GM18867 (cell line): ENCODE measurements around the gene TGM2.

ENCODE experiments used
- ATAC-seq: cut with Tn5 transposase; IDR thresholded peaks from one replicate; pipeline ENCODE4 v1.9.1; 2021; ENCODE audit warnings: mild to moderate bottlenecking, moderate library complexity; ENCODE audit not compliant: unreplicated experiment

TGM2 gene

DNA sequence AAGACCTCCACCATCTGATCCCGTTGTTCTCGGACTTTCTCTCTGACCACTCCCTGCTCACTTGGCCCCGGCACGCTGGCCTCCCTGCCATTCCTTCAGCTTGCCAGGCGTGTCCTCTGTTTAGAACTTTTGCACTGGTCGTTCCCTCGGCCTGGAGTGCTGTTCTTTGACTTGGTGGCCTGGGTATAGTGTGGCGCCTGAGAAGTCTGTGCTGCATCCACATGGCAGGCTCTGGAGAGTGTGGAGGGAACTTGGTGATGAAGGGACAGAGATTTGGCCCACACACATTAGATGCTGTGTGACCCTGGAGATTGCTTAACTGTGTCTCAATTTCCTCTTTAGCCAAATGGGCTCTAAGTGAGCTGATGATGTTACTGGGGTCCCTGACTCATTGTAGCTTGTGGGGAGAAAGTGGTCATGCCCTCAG, 13.0 kb upstream of the TGM2 start:
- no peak for ATAC-seq

DNA sequence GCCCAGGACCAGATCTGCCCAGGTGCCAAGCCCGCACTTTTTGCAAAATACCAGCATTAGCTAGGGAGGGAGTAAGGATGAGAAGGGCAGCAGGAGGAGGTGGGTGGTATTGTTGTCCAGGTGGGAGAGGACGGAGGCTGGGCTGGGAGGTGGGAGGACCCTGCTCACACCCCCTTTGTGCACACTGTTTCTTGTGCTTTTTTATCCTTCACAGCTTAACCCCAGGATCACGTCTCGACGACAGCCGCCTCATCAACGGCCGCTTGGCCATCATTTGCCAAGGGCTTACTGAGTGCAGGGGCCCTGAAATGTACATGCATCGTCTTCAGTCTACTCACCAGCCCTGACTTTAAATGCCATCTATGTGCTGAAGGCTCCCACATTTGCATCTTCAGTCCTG, 12.1 kb upstream of the TGM2 start:
- ATAC-seq: no peak

DNA sequence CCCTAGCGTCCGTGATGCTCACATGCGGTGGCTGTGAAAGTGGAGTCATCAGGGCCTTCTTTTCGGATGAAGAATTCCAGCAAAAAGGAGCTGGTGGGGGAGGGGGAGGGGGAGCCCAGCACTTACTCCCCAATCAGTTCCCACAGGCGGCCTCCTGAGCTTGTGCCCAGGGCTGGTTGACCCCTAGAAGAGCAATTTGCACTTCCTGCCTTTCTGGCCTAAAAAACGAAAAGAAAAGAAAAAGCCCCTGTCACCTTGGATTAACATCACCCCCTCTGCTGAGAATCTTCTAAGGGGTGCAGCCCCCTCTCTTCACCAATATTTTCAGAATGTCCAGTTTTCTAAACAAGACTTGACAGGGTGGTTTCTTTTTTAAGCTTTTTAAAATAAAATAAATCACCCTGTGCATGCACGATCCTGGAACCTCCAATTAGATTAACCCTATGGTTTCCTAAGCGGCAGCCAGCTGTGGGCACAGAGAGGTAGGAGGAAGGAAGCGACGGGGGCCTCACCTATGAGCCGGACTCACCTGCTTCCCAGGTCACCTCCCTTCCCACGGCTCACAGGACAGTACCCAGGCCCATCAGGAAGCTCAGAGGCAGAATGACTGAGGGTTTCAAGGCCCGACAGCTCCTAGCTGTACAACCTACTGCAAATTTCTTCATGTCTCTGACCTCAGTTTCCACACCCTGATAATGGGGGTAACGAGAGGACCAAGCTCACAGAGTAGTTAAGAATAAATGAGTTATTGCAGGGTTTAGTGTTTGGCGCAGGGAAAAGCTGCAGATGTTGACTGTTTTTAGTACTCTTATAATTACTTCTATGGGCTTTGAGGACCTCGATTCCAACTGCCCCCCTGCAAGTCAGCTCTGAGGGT, 10.5 kb upstream of the TGM2 start:
- ATAC-seq: no peak

DNA sequence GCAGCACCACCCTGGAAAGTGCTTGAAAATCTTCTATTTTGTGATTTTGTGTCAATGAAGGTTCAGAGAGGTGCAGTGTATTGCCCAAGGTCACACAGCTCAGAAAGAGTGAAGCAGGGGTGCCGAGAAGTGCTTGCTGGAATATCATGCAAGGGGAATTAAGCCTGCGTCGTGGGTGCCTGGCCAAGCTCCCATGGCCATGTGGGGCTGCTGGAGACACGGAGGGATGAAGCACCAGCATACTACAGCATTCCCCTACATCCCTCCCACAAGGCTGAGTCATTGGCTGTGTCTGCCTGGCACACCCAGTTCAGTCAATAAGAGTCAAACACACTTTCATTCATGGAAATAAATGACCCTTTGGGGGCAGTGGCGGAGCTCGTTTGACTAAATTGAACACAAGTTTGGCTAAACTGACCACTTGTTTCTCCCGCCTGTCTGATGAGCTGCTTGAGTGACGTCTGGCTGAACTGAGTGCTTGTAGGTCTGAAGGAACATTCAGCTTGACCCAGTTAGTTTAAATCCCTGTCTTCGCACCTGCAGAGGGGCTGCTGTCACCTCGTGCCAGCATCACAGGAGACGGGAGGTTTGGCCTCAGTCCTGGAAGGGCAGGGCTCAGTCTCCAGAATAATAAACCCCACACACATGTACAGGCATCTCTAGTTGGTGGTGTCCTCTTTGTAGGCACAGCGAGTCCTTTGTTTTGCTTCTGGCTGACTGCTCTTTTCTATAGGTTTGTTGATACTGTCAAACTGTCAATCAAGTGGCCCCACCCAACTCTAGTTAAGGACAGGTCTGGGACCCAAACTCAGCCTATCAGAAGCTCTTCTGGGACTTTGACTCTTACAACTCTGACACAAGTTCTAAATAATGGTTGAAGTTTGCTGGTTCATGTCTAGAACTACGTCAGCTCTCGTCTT, 8.4 kb upstream of the TGM2 start:
- ATAC-seq: no peak

DNA sequence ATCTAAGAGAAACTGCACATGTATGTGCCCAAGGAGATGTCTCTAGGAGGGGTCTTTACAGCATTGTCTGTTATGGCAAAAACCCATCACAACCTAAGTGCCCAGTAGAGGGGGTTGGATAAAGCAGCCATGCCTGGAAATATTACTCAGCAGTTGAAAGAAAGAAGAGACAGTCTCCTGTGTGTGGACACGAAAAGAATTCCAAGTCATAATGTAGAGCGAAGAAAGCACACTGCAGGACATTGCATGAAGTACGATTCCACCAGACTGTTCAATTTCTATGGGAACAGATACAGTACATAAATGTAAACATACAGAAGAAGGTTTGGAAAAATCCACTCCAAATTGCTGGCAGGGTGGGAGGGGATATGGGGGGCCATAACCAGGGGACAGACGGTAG, 7.3 kb upstream of the TGM2 start:
- ATAC-seq: no peak

DNA sequence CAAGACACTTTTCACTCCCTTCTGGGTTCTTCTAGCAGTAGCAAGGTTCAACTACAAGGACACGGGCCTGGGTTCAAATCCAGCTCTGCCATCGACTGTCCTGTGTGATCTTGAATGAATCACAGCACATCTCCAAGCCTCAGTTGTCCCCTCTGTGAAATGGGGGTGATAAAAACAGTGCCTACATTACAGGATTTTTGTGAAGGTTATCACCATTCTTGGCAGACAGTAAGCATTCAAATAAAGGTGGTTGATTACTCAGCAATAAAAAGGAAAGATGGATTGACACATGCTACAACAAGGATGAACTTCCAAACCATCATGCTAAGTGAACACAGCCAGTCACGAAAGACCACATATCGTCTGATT, 6.6 kb upstream of the TGM2 start:
- ATAC-seq: no peak

DNA sequence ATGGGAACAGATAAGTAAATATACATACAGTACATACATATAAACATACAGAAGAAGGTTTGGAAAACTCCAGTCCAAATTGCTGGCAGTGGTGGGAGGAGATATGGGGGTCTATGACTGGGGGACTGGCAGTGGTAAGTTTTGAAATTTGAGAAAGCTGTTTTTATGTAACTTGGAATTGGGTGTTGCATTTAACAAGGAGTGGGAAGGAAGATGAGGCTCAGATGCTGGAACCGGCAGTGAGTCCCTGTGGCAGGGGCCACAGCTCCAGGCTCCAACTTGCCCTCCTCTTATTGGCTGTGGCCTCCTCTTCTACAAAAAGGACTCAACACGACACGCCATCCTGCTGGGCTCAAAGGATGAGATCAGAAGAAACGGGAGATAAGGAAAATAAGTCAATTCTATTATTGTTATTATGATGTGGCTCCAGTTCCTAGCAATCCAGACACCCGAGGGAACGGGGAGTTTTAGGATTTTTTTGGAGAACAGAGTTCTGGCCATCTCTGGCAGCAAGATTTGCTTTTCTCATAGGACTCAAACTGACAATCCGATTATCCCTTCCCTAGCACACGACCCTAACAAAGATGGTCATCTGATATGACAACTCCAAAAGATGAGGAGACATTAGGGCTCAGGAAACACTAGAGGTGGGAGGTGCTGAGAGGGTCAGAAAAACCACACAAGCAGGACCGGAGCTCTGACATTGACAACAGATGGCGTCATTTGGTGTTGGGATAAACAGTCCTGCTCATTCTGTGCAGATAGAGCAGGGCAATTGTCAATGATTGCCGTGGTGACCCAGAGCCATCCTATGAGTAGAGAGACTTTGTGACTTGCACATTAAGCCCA, 6.0 kb upstream of the TGM2 start:
- ATAC-seq: no peak

DNA sequence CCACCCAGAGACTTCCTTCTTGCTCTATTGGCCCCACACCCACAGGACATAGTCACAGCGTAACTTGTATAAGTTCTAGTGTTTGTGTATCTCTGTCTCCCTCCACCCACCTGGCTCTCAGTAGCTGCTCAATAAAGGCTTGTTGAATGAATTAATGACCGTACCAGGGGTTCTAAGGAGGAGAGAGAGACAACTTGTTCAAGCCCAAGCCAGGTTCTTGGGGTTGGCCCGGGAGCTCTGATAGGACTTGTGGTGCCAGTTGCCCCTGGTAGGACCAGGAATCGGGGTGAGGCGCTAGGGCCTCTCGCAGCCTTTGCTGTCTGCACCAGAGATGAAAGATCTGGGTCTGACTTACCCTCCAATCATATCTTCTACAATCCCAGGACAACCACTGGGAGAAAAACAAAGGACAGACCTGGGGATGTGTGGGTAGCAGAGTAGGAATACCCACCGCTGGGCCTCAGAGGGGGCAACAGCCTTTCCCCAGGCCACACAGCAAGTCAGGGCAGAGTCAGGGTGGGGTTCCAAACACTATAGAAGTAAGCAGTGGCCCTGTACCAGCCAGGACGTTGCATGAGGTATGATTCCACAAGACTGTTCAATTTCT, 5.3 kb upstream of the TGM2 start:
- ATAC-seq: no peak

DNA sequence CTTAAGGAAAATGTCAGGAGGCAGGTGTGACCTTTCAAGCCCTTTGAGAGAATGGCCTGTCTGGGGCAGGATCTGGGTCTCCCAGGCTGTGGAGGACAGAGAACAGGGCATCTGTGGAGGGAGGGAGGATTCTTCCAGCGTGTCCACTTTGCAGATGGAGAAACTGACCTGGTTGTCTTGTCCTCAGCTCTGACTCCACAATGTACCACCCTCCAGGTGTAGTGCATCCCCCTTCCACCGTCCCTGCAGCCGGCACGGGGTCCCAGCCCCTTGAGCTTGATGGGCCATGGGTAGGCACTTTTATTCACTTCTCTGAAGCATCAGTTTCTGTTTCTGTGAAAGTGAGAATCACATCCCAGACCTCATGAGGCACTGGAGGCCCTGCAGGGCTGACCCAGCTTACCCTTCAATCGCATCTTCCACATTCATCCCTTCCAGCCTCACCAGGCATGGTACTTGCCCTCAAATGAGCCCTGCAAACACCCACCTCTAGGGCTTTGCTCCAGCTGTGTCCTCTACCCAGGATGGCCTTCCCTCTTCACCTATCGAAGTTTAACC, 4.6 kb upstream of the TGM2 start:
- ATAC-seq: no peak

DNA sequence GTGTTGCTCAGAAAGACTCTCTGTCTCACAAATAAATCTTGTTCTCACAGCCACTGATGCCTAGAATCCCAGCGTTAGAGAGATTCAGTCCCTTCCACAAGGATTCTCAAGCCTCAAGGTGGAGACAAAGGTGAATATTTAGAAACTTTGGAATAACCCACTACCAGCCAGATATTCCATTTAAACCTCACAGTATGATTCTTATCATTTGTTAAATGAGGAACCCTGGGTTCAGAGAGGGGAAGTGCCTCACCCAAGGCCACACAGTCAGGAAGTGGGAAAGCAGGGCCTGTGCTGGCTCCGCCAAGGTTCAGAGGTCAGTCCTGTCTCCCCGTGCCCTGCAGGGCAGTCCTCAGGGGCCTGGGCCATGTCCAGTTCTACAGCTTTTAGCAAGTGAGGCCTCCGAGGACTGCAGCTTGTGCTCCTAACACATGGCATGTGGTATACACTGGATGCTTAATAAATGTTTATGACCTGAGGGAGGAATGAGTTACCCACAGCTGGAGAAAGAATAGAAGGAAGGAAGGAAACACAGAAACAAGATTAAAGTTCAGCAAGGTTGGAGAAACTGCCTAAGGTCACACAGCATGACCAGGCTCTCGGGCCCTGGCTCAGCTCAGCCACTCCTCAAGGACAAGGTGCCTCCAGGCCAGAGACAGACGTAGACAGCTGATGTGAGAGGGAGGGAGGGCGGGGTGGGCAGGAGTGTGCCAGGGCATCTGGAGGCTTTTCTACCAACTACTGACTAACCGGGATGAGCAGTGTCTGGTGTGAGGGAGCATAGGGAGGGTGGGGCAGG, 3.9 kb upstream of the TGM2 start:
- no peak for ATAC-seq

DNA sequence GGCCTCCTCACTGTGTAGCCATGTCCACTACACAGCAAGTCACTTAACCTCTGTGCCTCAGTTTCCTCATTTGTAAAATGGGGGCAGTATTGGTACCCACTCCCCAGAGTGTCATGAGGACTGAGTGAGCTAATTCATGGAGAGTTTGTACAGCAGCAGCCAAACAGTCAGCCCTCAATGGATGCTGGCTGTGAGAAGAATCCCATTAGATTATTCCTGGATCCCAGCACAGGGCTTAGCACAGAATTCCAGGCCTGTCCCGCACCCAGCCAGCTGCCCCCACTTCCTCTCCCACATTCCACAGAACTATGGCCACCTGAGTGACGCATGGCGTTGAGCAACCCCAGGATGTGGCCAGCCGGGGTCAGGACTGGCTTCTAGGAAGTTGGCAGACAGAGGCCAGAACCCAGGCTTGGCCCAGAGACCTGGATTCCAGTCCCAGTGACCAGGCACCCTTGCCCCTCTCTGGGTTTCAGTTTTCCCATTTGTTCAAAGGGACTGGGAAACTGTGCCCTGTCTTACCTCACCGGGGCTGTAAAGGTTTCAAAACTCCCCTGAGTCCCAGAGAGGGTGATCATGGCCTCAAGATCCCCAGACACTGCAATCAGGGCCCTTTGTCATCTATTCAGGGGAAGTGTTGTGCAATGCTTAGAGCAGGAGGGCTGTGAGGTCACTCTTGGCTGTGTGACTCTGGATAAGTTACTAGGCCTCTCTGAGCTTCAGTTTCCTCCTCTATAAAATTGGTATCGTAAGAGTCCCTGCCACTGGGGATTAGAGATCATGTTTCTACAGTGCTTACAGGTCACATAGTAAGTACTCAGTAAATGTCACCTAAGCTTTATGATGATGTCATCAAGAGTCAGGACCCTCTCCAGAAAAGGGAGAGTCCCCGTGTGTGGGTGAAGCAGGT, 3.0 kb upstream of the TGM2 start:
- ATAC-seq: no peak

DNA sequence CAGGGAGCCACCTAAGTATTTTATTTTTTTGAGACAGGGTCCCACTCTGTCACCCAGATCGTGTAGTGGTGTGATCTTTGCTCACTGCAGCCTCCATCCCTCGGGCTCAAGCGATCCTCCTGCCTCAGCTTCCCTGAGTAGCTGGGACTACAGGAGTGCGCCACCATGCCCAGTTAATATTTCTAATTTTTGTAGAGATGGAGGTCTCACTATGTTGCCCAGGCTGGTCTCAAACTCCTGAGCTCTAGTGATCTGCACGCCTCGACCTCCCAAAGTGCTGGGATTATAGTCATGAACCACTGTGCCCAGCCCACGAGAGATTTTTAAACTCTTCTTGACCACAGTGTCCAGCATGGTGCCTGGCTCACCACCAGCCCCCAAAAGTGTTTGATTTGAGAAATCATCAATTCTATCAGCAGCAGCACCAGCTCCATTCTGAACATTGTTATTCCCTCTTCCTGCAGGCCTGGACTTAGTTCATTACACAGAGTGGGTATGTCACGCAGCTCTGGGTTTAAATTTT, 2.3 kb upstream of the TGM2 start:
- no peak for ATAC-seq

DNA sequence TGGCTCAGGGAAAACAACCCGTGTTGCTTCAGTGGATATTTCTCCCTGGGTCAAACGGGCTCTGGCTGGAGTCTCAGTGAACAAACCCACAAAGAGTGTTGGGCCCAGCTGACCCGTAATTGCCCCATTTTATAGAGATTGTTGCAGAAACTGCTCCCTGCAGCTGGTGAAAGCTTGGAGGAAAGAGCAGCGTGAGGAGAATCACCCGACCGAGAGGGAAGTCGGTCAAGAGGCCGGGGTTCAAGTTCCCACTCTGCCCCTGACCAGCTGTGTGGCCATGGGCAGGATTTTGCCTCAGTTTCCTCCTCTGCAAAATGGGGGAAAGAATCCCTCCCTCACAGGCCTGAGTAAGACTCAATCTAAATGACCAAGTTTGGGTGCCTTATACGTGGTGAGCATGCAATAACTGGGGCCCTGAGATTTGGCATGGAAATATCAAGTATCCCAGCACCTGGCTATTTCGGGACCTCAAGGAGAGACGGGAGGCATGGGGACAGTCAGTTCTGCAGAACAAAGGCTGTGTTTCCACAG, 1.7 kb upstream of the TGM2 start:
- no peak for ATAC-seq

DNA sequence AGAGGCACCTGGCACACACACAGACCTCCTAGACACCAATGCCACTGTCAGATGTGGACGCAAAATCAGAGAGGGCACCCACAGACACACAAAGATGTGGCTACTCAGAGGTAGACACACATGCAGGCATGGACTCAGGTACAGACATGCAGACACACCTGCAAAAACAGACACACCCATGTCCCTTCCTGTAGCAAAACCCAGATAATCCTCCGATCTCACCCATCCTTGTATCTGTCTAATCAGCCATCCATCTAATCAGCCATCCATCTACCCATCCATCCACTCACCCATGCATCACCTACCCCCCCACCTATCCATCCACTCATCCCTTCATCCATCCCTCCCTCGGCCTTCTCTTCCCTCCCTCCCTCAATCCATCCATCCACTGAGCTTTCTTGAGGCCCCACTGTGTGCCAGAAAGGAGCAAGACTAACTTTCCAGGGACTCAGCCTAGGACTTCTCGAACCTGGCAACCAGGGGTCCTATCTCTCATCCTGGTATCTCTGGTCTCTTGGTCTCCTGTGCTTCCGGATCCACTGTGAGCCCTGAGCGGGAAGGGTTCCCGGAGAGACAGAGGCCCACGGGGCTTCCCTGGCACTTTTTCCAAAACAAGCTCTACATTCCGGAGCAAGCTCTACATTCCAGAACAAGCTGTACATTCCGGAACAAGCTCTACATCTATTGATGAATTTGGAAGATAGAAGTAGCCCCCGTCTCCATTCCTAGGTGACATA, 1.1 kb upstream of the TGM2 start:
- ATAC-seq: no peak

DNA sequence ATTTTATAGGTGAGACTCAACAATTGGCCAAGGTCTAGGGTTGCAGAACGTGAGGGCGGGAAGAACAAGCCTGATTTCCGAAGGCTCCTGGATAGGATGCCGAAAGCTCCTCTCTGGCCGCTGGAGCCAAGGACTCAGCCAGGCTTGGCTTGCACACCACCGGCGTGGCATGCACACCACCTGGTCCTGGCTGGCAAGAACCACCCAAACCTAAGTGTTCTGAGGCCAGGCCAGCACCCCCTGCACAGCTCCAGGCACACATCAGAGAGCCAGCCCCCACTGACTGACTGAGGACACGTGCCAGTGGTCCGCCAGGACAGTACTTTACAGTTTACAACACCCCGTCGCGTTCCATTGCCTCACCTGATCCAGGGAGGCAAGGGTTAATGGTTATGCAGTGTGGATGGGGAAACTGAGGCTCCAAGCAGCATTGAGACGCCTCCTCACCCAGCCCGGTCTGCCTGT, 414 bp downstream of the TGM2 start:
- no peak for ATAC-seq

DNA sequence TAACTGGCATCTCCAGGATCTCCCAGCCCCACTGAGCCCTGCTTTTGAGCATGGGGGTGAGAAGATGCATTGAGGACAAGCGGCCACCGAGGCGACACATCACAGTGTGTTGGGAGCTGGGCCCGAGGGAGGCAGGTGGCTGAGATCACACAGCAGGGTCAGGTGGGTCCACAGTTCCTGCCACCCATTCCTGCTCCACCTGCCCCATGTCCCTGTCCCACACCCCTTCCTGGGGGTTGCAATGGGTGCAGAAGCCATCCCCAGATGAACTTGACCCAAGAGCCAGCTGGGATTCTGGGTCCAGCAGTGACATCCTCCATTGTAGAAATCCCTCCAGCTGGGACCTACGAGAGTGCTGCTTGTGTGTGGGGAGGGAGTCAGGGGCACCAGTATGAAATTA, 1.0 kb downstream of the TGM2 start:
- no peak for ATAC-seq
